Bronchial epithelial cell (primary cell): ENCODE results near the gene CMSS1. TPM values are rescaled to one million over a fixed set of nuclear protein-coding genes. Genes with fewer than 3 reads are reported as not detected.
A peak's percentile ranks its signal among the peaks of the same experiment; 100 is the strongest.

Source experiments
- DNase-seq: peaks from one replicate; pipeline ENCODE4 v3.0.0-alpha.2; 2010; ENCODE audit warnings: low read depth
- FAIRE-seq: peaks from 2 replicates; lab custom pipeline; 2011; peaks lifted over from hg19 to GRCh38; lab: Jason Lieb, UNC
- H3K27me3 ChIP-seq: 2 replicates; pipeline ENCODE4 v1.5.1; 2011; ENCODE audit warnings: low read length; ENCODE audit not compliant: control insufficient read depth, insufficient read depth
- H3K36me3 ChIP-seq: 2 replicates; pipeline ENCODE4 v1.5.1; 2011; ENCODE audit warnings: low read length; ENCODE audit not compliant: control insufficient read depth, insufficient read depth
- H3K4me3 ChIP-seq: 2 replicates; pipeline ENCODE4 v1.5.1; 2011; ENCODE audit warnings: mild to moderate bottlenecking, low read depth, low read length, control low read depth
- CTCF ChIP-seq: IDR thresholded peaks from 2 replicates; pipeline ENCODE4 v1.5.1; 2011; ENCODE audit warnings: mild to moderate bottlenecking, moderate library complexity, low read length, control low read depth, inconsistent platforms; ENCODE audit not compliant: insufficient read depth, severe bottlenecking
- total RNA-seq: library from RNA; depleted of rRNA; stranded (reverse); fragments of >200 nt; gene quantifications from 2 replicates; pipeline ENCODE4 v1.2.1, GENCODE V29; 2014

Gene CMSS1
- total RNA-seq, 1 donor from 2014 or later: 21.3 TPM

- no peak for TF ChIP-seq CTCF
Observed at GRCh38 chr3:100030914-100031425, 213.3 kb downstream of the CMSS1 start.

GRCh38 chr3:100032243-100032642, 214.6 kb downstream of the CMSS1 start:
- no peak for TF ChIP-seq CTCF
- FAIRE-seq: no peak
- DNase-seq: peak; percentile 89
- Histone ChIP-seq H3K36me3 (no peaks in the 10 kb centered on the region), H3K27me3 (no peaks in the 10 kb centered on the region), H3K4me3 (no peak overlapping the region)

More at GRCh38 chr3:100030914-100031425, 213.3 kb downstream of the CMSS1 start:
- DNase-seq (no peak), FAIRE-seq (no peak)
- H3K36me3 ChIP-seq: no peaks in the 10 kb centered on the region
- no peaks in the 10 kb centered on the region for H3K27me3 ChIP-seq
- H3K4me3 ChIP-seq: no peak overlapping the region

- TF ChIP-seq CTCF: no peak
- FAIRE-seq (no peak), DNase-seq (peak; percentile 88)
- H3K27me3 ChIP-seq: no peaks in the 10 kb centered on the region
- H3K36me3 ChIP-seq: no peaks in the 10 kb centered on the region
- H3K4me3 ChIP-seq: no peak overlapping the region
Observed at GRCh38 chr3:100033184-100033583, 215.5 kb downstream of the CMSS1 start.

GRCh38 chr3:100033903-100034471, 216.3 kb downstream of the CMSS1 start:
- Histone ChIP-seq H3K36me3 (no peaks in the 10 kb centered on the region), H3K27me3 (no peaks in the 10 kb centered on the region), H3K4me3 (no peak overlapping the region)
- DNase-seq (no peak), FAIRE-seq (no peak)
- TF ChIP-seq CTCF: no peak

GRCh38 chr3:100039075-100039474, 221.4 kb downstream of the CMSS1 start:
- TF ChIP-seq CTCF: no peak
- Histone ChIP-seq H3K4me3 (no peak overlapping the region), H3K36me3 (no peaks in the 10 kb centered on the region), H3K27me3 (no peaks in the 10 kb centered on the region)
- FAIRE-seq (no peak), DNase-seq (no peak)
